Naive thymus-derived CD4-positive, alpha-beta T cell (primary cell): ENCODE data around the gene STRAP. TPM values are rescaled to one million over a fixed set of nuclear protein-coding genes. Genes with fewer than 3 reads are reported as not detected.
"Not testable (repeated sequence)": the region's sequence is repeated elsewhere in the genome, so short reads cannot be mapped to it uniquely, and the experiment has no call there.

ENCODE experiments used
- ATAC-seq: fragments of 150-1000 bp; cut with Tn5 transposase; 2 replicates; pipeline ENCODE4 v1.10.0; 2021; ENCODE audit warnings: mild to moderate bottlenecking, moderate library complexity
- CTCF ChIA-PET: fragments of 350-600 bp; sonication (Branson Sonifier 250); formaldehyde crosslinking; loops from one replicate; lab custom pipeline; 2021; ENCODE audit warnings: antibody characterized with exemption; lab: Charles Lee
- POLR2A ChIA-PET: fragments of 350-600 bp; sonication (Branson Sonifier 250); formaldehyde crosslinking; loops from one replicate; lab custom pipeline; 2021; ENCODE audit warnings: antibody characterized with exemption, inconsistent platforms; lab: Charles Lee
- DNase-seq, 9 donors: peaks; one replicate each; pipeline versions ENCODE4 v3.0.0 to v3.0.0-alpha.2; 2020 to 2022; ENCODE audit warnings: mixed read lengths in 1 of 9
- H3K27ac ChIP-seq: one replicate; pipeline ENCODE4 v1.7.0; 2013; ENCODE audit warnings: mild to moderate bottlenecking, low read depth, low read length, moderate library complexity
- H3K27me3 ChIP-seq, 2 donors: one replicate each; pipeline ENCODE4 v1.7.0; 2013; ENCODE audit warnings: low read length in 2 of 2, mild to moderate bottlenecking in 2 of 2, moderate library complexity in 2 of 2; ENCODE audit not compliant: control insufficient read depth in 2 of 2, insufficient read depth in 2 of 2
- H3K36me3 ChIP-seq, 3 experiments: 1 replicate in 2 of 3; 2 replicates in 1 of 3; pipeline ENCODE4 v1.7.0; 2013; ENCODE audit warnings: low read length in 3 of 3, mild to moderate bottlenecking in 3 of 3, moderate library complexity in 1 of 3; ENCODE audit not compliant: insufficient read depth in 3 of 3, control insufficient read depth in 2 of 3
- H3K4me1 ChIP-seq, 2 donors: one replicate each; pipeline ENCODE4 v1.7.0; 2013; ENCODE audit warnings: low read length in 2 of 2, mild to moderate bottlenecking in 2 of 2, moderate library complexity in 1 of 2; ENCODE audit not compliant: control insufficient read depth in 2 of 2, insufficient read depth in 2 of 2
- H3K4me3 ChIP-seq: 2 replicates; pipeline ENCODE4 v1.7.0; 2013; ENCODE audit warnings: mild to moderate bottlenecking, low read length
- H3K9me3 ChIP-seq, 3 experiments: 1 replicate in 2 of 3; 2 replicates in 1 of 3; pipeline ENCODE4 v1.7.0; 2013; ENCODE audit warnings: low read length in 3 of 3; ENCODE audit not compliant: control insufficient read depth in 2 of 3
- H3K27ac Mint-ChIP-seq, 9 donors: one replicate each; pipeline ENCODE4 v1.8.0; 2020 to 2022; ENCODE audit warnings: mixed read lengths in 9 of 9, mild to moderate bottlenecking in 8 of 9, moderate library complexity in 5 of 9, inconsistent platforms in 2 of 9
- H3K27me3 Mint-ChIP-seq, 5 donors: one replicate each; pipeline ENCODE4 v1.8.0; 2021 to 2022; ENCODE audit warnings: mixed read lengths in 5 of 5, mild to moderate bottlenecking in 1 of 5
- H3K36me3 Mint-ChIP-seq, 5 donors: one replicate each; pipeline ENCODE4 v1.8.0; 2020 to 2022; ENCODE audit warnings: mixed read lengths in 5 of 5, mild to moderate bottlenecking in 3 of 5, inconsistent platforms in 1 of 5
- H3K4me1 Mint-ChIP-seq, 7 donors: one replicate each; pipeline ENCODE4 v1.8.0; 2020 to 2022; ENCODE audit warnings: mixed read lengths in 7 of 7, mild to moderate bottlenecking in 3 of 7, inconsistent platforms in 1 of 7
- H3K4me3 Mint-ChIP-seq, 10 donors: one replicate each; pipeline ENCODE4 v1.8.0; 2020 to 2022; ENCODE audit warnings: mild to moderate bottlenecking in 10 of 10, mixed read lengths in 10 of 10, moderate library complexity in 6 of 10, inconsistent platforms in 2 of 10
- H3K9me3 Mint-ChIP-seq, 11 donors: one replicate each; pipeline ENCODE4 v1.8.0; 2020 to 2022; ENCODE audit warnings: mixed read lengths in 11 of 11, mild to moderate bottlenecking in 4 of 11, inconsistent platforms in 1 of 11, moderate library complexity in 1 of 11
- intact Hi-C, 2 donors: fragments of 100-400 bp; cut with micrococcal nuclease; formaldehyde crosslinking; loops; one replicate each; pipeline ENCODE4 v1.15.1; 2023
- polyA plus RNA-seq, 2 donors: library from polyadenylated mRNA; unstranded; fragments of 300-500 nt; fragmentation: Illumina TruSeq; gene quantifications; one replicate each; pipeline ENCODE4 v1.2.3, GENCODE V29; 2021
- total RNA-seq, 6 experiments: library from RNA in 5 of 6; stranded (reverse) in 5 of 6; gene quantifications; 1 replicate in 5 of 6; 2 replicates in 1 of 6; pipeline ENCODE4 v1.2.3 and lab custom pipeline; 2021 to 2026

The STRAP gene
- total and polyA plus RNA-seq, 7 experiments from 2014 or later: 42.2 to 119 (median 86.2) TPM

- intact Hi-C loops, H3K27ac ChIP-seq, H3K27me3 ChIP-seq, ATAC-seq, H3K4me1 ChIP-seq, H3K9me3 ChIP-seq, POLR2A ChIA-PET, CTCF ChIA-PET, H3K36me3 ChIP-seq, H3K4me3 ChIP-seq, H3K4me3 Mint-ChIP-seq, H3K27ac Mint-ChIP-seq, H3K27me3 Mint-ChIP-seq, DNase-seq: not testable (repeated sequence)
- Mint-ChIP-seq H3K4me1 (peaks cover 0 to 28% (median 12%) of the 10 kb centered on the region in 7 donors), H3K9me3 (peaks cover 10 to 65% (median 28%) of the 10 kb centered on the region in 11 donors), H3K36me3 (peaks cover 11 to 56% (median 46%) of the 10 kb centered on the region in 5 donors)
These were observed 61.3 kb downstream of the STRAP start for GRCh38 chr12:15943519-15943918.

DNA sequence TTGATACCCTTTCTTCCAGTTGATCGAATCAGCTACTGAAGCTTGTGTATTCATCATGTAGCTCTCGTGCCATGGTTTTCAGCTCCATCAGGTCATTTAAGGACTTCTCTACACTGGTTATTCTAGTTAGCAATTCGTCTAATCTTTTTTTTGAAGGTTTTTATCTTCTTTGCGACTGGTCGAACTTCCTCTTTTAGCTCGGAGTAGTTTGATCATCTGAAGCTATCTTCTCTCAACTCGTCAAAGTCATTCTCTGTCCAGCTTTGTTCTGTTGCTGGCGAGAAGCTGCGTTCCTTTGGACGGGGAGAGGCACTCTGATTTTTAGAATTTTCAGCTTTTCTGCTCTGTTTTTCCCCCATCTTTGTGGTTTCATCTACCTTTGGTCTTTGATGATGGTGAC is 66.3 kb downstream of the STRAP start:
- POLR2A ChIA-PET, H3K9me3 ChIP-seq, H3K4me3 Mint-ChIP-seq, intact Hi-C loops, H3K36me3 ChIP-seq, ATAC-seq, DNase-seq, H3K27me3 ChIP-seq, H3K27me3 Mint-ChIP-seq, H3K4me3 ChIP-seq, H3K27ac ChIP-seq, CTCF ChIA-PET, H3K27ac Mint-ChIP-seq, H3K4me1 ChIP-seq: not testable (repeated sequence)
- peaks cover 0 to 38% (median 25%) of the 10 kb centered on the region in 11 donors for H3K9me3 Mint-ChIP-seq
- H3K4me1 Mint-ChIP-seq: peaks cover 0 to 21% (median 15%) of the 10 kb centered on the region in 7 donors
- peaks cover 4 to 34% (median 26%) of the 10 kb centered on the region in 5 donors for H3K36me3 Mint-ChIP-seq

Other genes starting within 250 kb of the STRAP start
- 1 to 10 TPM; 2.0 to 3.1 (median 2.7) TPM for gene EPS8, start 93.0 kb upstream of the STRAP start, total RNA-seq
- gene EPS8, start 93.0 kb upstream of the STRAP start, polyA plus RNA-seq: 1 to 10 TPM; 1.9 to 2.5 TPM
- gene DERA, start 28.9 kb downstream of the STRAP start, total RNA-seq: 10 to 100 TPM in 4 of 5 experiments, 1 to 10 TPM in 1; 8.4 to 15.9 (median 12.2) TPM
- gene DERA, start 28.9 kb downstream of the STRAP start, polyA plus RNA-seq: 10 to 100 TPM; 30.3 to 33.4 TPM